Naive thymus-derived CD4-positive, alpha-beta T cell (primary cell): ENCODE results near the gene WRAP53. TPM values are rescaled to one million over a fixed set of nuclear protein-coding genes. Genes with fewer than 3 reads are reported as not detected.

Source experiments
- ATAC-seq: fragments of 150-1000 bp; cut with Tn5 transposase; 2 replicates; pipeline ENCODE4 v1.10.0; 2021; ENCODE audit warnings: mild to moderate bottlenecking, moderate library complexity
- CTCF ChIA-PET: fragments of 350-600 bp; sonication (Branson Sonifier 250); formaldehyde crosslinking; loops from one replicate; lab custom pipeline; 2021; ENCODE audit warnings: antibody characterized with exemption; lab: Charles Lee
- POLR2A ChIA-PET: fragments of 350-600 bp; sonication (Branson Sonifier 250); formaldehyde crosslinking; loops from one replicate; lab custom pipeline; 2021; ENCODE audit warnings: antibody characterized with exemption, inconsistent platforms; lab: Charles Lee
- DNase-seq, 9 donors: peaks; one replicate each; pipeline versions ENCODE4 v3.0.0 to v3.0.0-alpha.2; 2020 to 2022; ENCODE audit warnings: mixed read lengths in 1 of 9
- H3K27ac ChIP-seq: one replicate; pipeline ENCODE4 v1.7.0; 2013; ENCODE audit warnings: mild to moderate bottlenecking, low read depth, low read length, moderate library complexity
- H3K27me3 ChIP-seq, 2 donors: one replicate each; pipeline ENCODE4 v1.7.0; 2013; ENCODE audit warnings: low read length in 2 of 2, mild to moderate bottlenecking in 2 of 2, moderate library complexity in 2 of 2; ENCODE audit not compliant: control insufficient read depth in 2 of 2, insufficient read depth in 2 of 2
- H3K36me3 ChIP-seq, 3 experiments: 1 replicate in 2 of 3; 2 replicates in 1 of 3; pipeline ENCODE4 v1.7.0; 2013; ENCODE audit warnings: low read length in 3 of 3, mild to moderate bottlenecking in 3 of 3, moderate library complexity in 1 of 3; ENCODE audit not compliant: insufficient read depth in 3 of 3, control insufficient read depth in 2 of 3
- H3K4me1 ChIP-seq, 2 donors: one replicate each; pipeline ENCODE4 v1.7.0; 2013; ENCODE audit warnings: low read length in 2 of 2, mild to moderate bottlenecking in 2 of 2, moderate library complexity in 1 of 2; ENCODE audit not compliant: control insufficient read depth in 2 of 2, insufficient read depth in 2 of 2
- H3K4me3 ChIP-seq: 2 replicates; pipeline ENCODE4 v1.7.0; 2013; ENCODE audit warnings: mild to moderate bottlenecking, low read length
- H3K9me3 ChIP-seq, 3 experiments: 1 replicate in 2 of 3; 2 replicates in 1 of 3; pipeline ENCODE4 v1.7.0; 2013; ENCODE audit warnings: low read length in 3 of 3; ENCODE audit not compliant: control insufficient read depth in 2 of 3
- H3K27ac Mint-ChIP-seq, 9 donors: one replicate each; pipeline ENCODE4 v1.8.0; 2020 to 2022; ENCODE audit warnings: mixed read lengths in 9 of 9, mild to moderate bottlenecking in 8 of 9, moderate library complexity in 5 of 9, inconsistent platforms in 2 of 9
- H3K27me3 Mint-ChIP-seq, 5 donors: one replicate each; pipeline ENCODE4 v1.8.0; 2021 to 2022; ENCODE audit warnings: mixed read lengths in 5 of 5, mild to moderate bottlenecking in 1 of 5
- H3K36me3 Mint-ChIP-seq, 5 donors: one replicate each; pipeline ENCODE4 v1.8.0; 2020 to 2022; ENCODE audit warnings: mixed read lengths in 5 of 5, mild to moderate bottlenecking in 3 of 5, inconsistent platforms in 1 of 5
- H3K4me1 Mint-ChIP-seq, 7 donors: one replicate each; pipeline ENCODE4 v1.8.0; 2020 to 2022; ENCODE audit warnings: mixed read lengths in 7 of 7, mild to moderate bottlenecking in 3 of 7, inconsistent platforms in 1 of 7
- H3K4me3 Mint-ChIP-seq, 10 donors: one replicate each; pipeline ENCODE4 v1.8.0; 2020 to 2022; ENCODE audit warnings: mild to moderate bottlenecking in 10 of 10, mixed read lengths in 10 of 10, moderate library complexity in 6 of 10, inconsistent platforms in 2 of 10
- H3K9me3 Mint-ChIP-seq, 11 donors: one replicate each; pipeline ENCODE4 v1.8.0; 2020 to 2022; ENCODE audit warnings: mixed read lengths in 11 of 11, mild to moderate bottlenecking in 4 of 11, inconsistent platforms in 1 of 11, moderate library complexity in 1 of 11
- intact Hi-C, 2 donors: fragments of 100-400 bp; cut with micrococcal nuclease; formaldehyde crosslinking; loops; one replicate each; pipeline ENCODE4 v1.15.1; 2023
- polyA plus RNA-seq, 2 donors: library from polyadenylated mRNA; unstranded; fragments of 300-500 nt; fragmentation: Illumina TruSeq; gene quantifications; one replicate each; pipeline ENCODE4 v1.2.3, GENCODE V29; 2021
- total RNA-seq, 6 experiments: library from RNA in 5 of 6; stranded (reverse) in 5 of 6; gene quantifications; 1 replicate in 5 of 6; 2 replicates in 1 of 6; pipeline ENCODE4 v1.2.3 and lab custom pipeline; 2021 to 2026

WRAP53 gene
- total and polyA plus RNA-seq, 7 experiments from 2014 or later = 6.7 to 21.1 (median 9.6) TPM

DNA sequence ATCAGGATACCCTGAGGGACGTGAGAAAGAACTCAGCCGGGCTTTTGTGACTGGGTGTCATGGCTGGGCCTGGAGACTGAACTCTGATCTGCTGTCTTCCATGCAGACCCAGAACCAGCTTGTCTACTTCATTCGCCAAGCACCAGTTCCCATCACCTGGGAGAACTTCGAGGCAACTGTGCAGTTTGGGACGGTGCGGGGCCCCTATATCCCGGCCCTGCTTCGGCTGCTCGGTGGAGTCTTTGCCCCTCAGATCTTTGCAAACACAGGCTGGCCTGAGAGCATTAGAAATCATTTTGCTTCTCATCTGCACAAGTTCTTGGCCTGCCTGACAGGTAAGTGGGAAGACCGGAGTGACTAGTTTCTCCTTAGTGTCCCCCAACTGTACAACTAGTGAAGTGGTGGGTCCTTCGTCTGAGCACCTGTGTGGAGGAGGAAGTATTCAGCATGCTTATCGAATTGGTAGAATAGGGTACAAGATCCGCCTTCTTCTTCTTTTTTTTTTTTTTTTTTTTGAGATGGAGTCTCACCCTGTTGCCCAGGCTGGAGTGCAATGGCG, 44.8 kb downstream of the WRAP53 start:
- Mint-ChIP-seq H3K27me3 (peaks cover 0 to 42% (median 6%) of the 10 kb centered on the region in 5 donors), H3K4me3 (no peak overlapping the region), H3K9me3 (no peaks in the 10 kb centered on the region), H3K27ac (no peak overlapping the region), H3K4me1 (no peaks in the 10 kb centered on the region), H3K36me3 (no peaks in the 10 kb centered on the region)
- CTCF ChIA-PET = no interaction called here
- Histone ChIP-seq H3K9me3 (no peaks in the 10 kb centered on the region), H3K4me1 (no peaks in the 10 kb centered on the region), H3K4me3 (no peak overlapping the region), H3K27me3 (no peaks in the 10 kb centered on the region), H3K27ac (no peak overlapping the region), H3K36me3 (no peaks in the 10 kb centered on the region)
- intact Hi-C loops = no loop called here
- DNase-seq (no peak), ATAC-seq (no peak)
- POLR2A ChIA-PET = no interaction called here

DNA sequence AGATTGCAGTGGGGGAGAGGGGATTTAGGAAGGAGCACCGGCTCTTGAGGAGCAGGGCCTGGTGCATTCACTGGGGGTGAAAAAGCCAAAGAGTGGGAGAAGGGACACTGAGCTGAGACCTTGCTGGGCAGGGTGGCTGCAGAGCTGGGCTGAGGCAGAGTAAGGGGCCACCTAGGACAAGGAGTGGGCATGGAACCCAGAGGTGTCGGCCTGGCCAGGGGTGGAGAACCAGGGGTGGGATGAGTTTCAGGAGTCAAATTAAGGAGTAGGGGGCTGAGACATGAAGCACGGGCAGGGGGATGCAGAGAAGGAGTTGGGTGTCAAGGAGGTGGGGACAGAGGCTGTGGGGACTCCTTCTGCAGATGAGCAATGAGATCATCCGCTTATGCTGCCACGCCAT, 49.3 kb downstream of the WRAP53 start:
- Mint-ChIP-seq H3K9me3 (no peaks in the 10 kb centered on the region), H3K36me3 (no peaks in the 10 kb centered on the region), H3K4me3 (no peak overlapping the region), H3K27ac (no peak overlapping the region), H3K27me3 (peaks cover 13 to 40% (median 28%) of the 10 kb centered on the region in 5 donors), H3K4me1 (peaks cover 0 to 6% (median 0%) of the 10 kb centered on the region in 7 donors)
- ATAC-seq (no peak), DNase-seq (no peak)
- intact Hi-C loops = no loop called here
- CTCF ChIA-PET = no interaction called here
- H3K9me3 ChIP-seq = no peaks in the 10 kb centered on the region
- no peak overlapping the region for H3K4me3 ChIP-seq
- no peaks in the 10 kb centered on the region for H3K27me3 ChIP-seq
- no peaks in the 10 kb centered on the region for H3K36me3 ChIP-seq
- H3K4me1 ChIP-seq = no peaks in the 10 kb centered on the region
- no peak overlapping the region for H3K27ac ChIP-seq
- POLR2A ChIA-PET = no interaction called here

GRCh38 chr17:7739746-7740145, 51.5 kb downstream of the WRAP53 start:
- ChIA-PET POLR2A (no interaction called here), CTCF (no interaction called here)
- intact Hi-C loops = loop anchor here in 1 of 2 donors (10.0 kb wide), 1 partner anchor 85 kb away; no protein-coding TSS in a partner anchor
- Histone ChIP-seq H3K27me3 (no peaks in the 10 kb centered on the region), H3K36me3 (no peaks in the 10 kb centered on the region), H3K4me1 (no peaks in the 10 kb centered on the region), H3K9me3 (no peaks in the 10 kb centered on the region), H3K27ac (no peak overlapping the region), H3K4me3 (no peak overlapping the region)
- no peak for DNase-seq
- H3K9me3 Mint-ChIP-seq = peaks cover 0 to 1% (median 0%) of the 10 kb centered on the region in 11 donors
- peaks cover 0 to 6% (median 0%) of the 10 kb centered on the region in 7 donors for H3K4me1 Mint-ChIP-seq
- H3K27ac Mint-ChIP-seq = no peak overlapping the region
- H3K36me3 Mint-ChIP-seq = no peaks in the 10 kb centered on the region
- H3K4me3 Mint-ChIP-seq = no peak overlapping the region
- no peak for ATAC-seq
- peaks cover 7 to 33% (median 27%) of the 10 kb centered on the region in 5 donors for H3K27me3 Mint-ChIP-seq

- POLR2A ChIA-PET = no interaction called here
- peaks cover 7 to 33% (median 27%) of the 10 kb centered on the region in 5 donors for H3K27me3 Mint-ChIP-seq
Measured at GRCh38 chr17:7740481-7741001, 52.3 kb downstream of the WRAP53 start.

DNA sequence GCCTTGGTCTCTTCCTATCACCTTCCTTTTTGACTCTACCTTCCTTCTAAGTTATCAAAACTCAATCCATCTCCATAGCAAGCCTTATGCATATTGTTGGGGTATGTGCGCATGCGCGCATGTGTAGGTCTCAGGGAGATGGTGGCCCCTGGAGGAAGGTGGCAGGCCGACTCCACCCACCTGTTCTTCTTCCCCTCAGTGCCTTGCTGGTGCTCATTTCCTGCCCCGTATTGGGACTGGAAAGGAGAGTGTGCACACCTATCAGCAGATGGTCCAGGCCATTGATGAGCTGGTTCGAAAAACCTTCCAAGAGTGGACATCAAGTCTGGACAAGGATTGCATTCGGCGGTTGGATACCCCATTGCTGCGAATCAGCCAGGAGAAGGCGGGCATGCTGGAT, 54.5 kb downstream of the WRAP53 start:
- POLR2A ChIA-PET = no interaction called here
- no peaks in the 10 kb centered on the region for H3K4me1 ChIP-seq
- H3K4me3 Mint-ChIP-seq = no peak overlapping the region
- peaks cover 0 to 6% (median 0%) of the 10 kb centered on the region in 7 donors for H3K4me1 Mint-ChIP-seq
- DNase-seq (no peak), ATAC-seq (no peak)
- peaks cover 7 to 27% (median 23%) of the 10 kb centered on the region in 5 donors for H3K27me3 Mint-ChIP-seq
- H3K36me3 Mint-ChIP-seq = no peaks in the 10 kb centered on the region
- peaks cover 0 to 1% (median 0%) of the 10 kb centered on the region in 11 donors for H3K9me3 Mint-ChIP-seq
- no peaks in the 10 kb centered on the region for H3K27me3 ChIP-seq
- no peaks in the 10 kb centered on the region for H3K36me3 ChIP-seq
- no peak overlapping the region for H3K27ac ChIP-seq
- intact Hi-C loops = loop anchor here (1.0 to 10.0 kb wide), 8 partner anchors 82 to 315 kb away; partner anchors contain the start of gene NAA38 (in 1 of the 2)
- no peak overlapping the region for H3K4me3 ChIP-seq
- CTCF ChIA-PET = interaction anchor here (0.6 to 1.9 kb wide), 8 partner anchors 90 to 337 kb away, joined by 3 to 7 read pairs (median 4); partner anchors contain the start of gene NAA38
- no peaks in the 10 kb centered on the region for H3K9me3 ChIP-seq
- peak overlapping the region in 1 of 9 donors; percentile 14 for H3K27ac Mint-ChIP-seq

More at GRCh38 chr17:7740481-7741001, 52.3 kb downstream of the WRAP53 start:
- Mint-ChIP-seq H3K4me3 (peak overlapping the region in 2 of 10 donors; percentile 59 to 67), H3K27ac (no peak overlapping the region), H3K4me1 (peaks cover 0 to 6% (median 0%) of the 10 kb centered on the region in 7 donors), H3K36me3 (no peaks in the 10 kb centered on the region), H3K9me3 (peaks cover 0 to 1% (median 0%) of the 10 kb centered on the region in 11 donors)
- intact Hi-C loops = loop anchor here in 1 of 2 donors (10.0 kb wide), 1 partner anchor 84 kb away; no protein-coding TSS in a partner anchor
- ATAC-seq (no peak), DNase-seq (no peak)
- H3K36me3 ChIP-seq = no peaks in the 10 kb centered on the region
- CTCF ChIA-PET = no interaction called here
- H3K27ac ChIP-seq = no peak overlapping the region
- H3K27me3 ChIP-seq = no peaks in the 10 kb centered on the region
- H3K9me3 ChIP-seq = no peaks in the 10 kb centered on the region
- H3K4me3 ChIP-seq = no peak overlapping the region
- no peaks in the 10 kb centered on the region for H3K4me1 ChIP-seq

- H3K9me3 Mint-ChIP-seq = peaks cover 0 to 1% (median 0%) of the 10 kb centered on the region in 11 donors
- H3K4me3 Mint-ChIP-seq = no peak overlapping the region
- H3K4me1 Mint-ChIP-seq = peaks cover 0 to 6% (median 0%) of the 10 kb centered on the region in 7 donors
- intact Hi-C loops = loop anchor here in 1 of 2 donors (10.0 kb wide), 1 partner anchor 80 kb away; no protein-coding TSS in a partner anchor
- no peaks in the 10 kb centered on the region for H3K27me3 ChIP-seq
- H3K4me3 ChIP-seq = no peak overlapping the region
- H3K27me3 Mint-ChIP-seq = peaks cover 7 to 24% (median 21%) of the 10 kb centered on the region in 5 donors
- ChIA-PET POLR2A (no interaction called here), CTCF (interaction anchor here (0.7 to 2.0 kb wide), 9 partner anchors 51 to 317 kb away, joined by 3 to 9 read pairs (median 4); no protein-coding TSS in a partner anchor)
- no peaks in the 10 kb centered on the region for H3K36me3 ChIP-seq
- no peaks in the 10 kb centered on the region for H3K36me3 Mint-ChIP-seq
- H3K27ac Mint-ChIP-seq = no peak overlapping the region
- H3K27ac ChIP-seq = no peak overlapping the region
- no peaks in the 10 kb centered on the region for H3K9me3 ChIP-seq
- no peak for ATAC-seq
- DNase-seq = no peak
- no peaks in the 10 kb centered on the region for H3K4me1 ChIP-seq
Measured at GRCh38 chr17:7744416-7744815, 56.1 kb downstream of the WRAP53 start.
